GM19023 (cell line): ENCODE results near the gene LOXL1.
"Not testable (repeated sequence)": the region's sequence is repeated elsewhere in the genome, so short reads cannot be mapped to it uniquely, and the experiment has no call there.

Source experiments
- ATAC-seq: cut with Tn5 transposase; IDR thresholded peaks from one replicate; pipeline ENCODE4 v1.9.1; 2021; ENCODE audit warnings: mild to moderate bottlenecking, moderate library complexity; ENCODE audit not compliant: unreplicated experiment

The LOXL1 gene

DNA sequence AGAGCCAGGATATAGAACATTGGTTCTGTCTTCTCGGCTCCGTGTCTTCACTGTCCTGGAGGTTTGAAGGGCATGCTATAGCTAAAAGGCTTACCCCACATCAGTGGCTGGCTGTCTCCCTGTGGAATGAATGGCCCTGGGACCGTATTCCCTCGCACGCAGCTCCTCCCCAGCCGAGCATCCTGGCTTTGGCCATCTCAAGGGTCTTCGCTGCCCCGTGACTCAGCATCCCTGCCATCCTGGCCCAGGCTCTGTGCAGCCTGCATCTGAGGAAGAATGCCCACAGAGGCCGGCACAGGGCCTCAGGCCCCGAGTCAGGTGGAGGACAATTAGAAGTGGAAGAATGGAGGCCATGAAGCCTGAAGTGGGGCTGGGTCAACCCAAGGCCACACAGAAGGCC, 11.0 kb downstream of the LOXL1 start:
- ATAC-seq: no peak

DNA sequence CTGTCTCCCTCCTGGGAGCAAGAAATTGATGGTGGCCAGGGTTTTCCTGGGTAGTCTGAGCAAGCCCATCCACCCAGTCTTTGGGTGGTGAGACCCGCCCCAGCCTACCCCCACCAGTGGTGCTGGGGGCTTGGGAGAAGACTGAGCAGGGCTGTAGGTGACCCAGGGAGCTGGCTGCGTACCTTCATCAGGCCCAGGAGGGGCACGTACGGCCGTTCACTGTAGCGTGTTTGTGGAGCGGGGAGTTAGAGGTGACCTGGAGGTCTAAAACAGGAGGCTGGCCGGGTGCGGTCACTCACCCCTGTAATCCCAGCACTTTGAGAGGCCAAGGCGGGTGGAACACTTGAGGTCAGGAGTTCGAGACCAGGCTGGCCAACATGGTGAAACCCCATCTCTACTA, 11.5 kb downstream of the LOXL1 start:
- no peak for ATAC-seq

DNA sequence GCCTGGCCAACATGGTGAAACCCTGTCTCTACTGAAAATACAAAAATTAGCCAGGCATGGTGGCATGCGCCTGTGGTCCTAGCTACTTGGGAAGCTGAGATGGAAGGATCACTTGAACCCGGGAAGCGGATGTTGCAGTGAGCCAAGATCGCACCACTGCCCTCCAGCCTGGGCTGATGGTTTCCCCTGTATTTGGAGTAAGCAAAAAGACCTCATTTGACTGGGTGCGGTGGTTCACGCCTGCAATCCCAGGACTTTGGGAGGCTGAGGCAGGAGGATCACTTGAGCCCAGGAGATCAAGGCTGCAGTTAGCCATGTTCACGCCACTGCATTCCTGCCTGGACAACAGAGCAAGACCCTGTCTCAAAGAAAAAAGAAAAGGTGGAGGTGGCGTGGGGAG, 12.3 kb downstream of the LOXL1 start:
- not testable (repeated sequence) for ATAC-seq

DNA sequence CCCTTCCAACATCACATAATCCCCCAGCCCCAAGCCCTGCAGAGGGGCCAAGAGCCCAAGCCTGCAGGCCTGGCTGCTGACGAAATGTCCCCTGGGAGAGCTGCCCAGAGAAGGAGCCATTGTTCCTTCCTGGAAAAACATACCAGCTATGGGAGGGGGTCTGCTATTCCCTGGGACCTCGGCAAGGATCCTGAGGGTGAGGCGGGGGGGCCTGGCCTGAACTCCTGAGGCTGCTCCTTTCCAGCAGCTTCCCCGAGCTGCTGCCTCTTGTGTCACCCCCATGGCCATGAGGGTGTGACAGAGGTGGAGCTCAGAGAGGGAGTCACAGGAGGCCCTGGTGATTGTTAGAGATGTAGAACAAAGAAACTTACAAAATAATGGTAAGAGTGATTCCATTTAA, 12.9 kb downstream of the LOXL1 start:
- no peak for ATAC-seq

DNA sequence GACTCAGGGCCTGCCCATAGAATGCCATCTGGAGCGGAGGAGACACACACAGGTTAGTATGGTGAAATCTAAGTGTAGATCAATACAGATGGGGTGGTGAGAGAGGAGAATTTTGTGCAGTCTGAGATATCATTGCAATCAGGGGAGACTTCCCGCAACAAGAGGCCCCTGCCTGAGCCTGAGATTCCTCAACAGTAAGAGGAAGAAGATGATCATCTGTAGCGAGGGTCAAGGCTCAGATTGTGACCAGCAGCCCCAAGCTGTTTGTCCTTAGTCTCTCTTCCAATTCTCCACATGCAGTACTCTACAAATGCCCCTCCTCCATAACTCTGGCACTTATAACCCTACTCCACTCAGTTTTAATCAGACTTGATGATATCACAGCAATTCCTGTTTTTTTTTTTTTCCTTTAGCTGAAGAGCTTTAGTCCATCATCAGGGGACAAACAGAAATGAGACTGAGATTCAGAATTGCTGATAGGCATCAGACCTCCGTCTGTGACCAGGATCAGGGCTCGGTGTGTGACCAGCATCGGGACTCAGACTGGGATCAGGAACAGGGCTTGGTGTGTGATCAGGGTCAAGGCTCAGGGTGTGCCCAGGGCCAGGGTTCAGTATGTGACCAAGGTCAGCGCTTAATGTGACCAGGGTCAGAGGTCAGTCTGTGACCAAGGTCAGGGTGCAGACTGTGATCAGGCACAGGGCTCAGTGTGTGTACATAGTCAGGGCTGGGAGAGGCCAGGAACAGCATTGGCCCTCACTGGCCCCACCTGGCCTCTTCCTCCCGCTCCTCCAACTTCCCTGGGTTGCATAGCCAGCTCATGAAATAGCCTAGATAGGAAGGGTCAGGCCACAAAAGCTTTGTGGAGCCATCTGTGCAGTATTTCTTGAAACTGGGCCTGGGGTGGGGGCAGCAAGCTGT, 14.1 kb downstream of the LOXL1 start:
- ATAC-seq: no peak

DNA sequence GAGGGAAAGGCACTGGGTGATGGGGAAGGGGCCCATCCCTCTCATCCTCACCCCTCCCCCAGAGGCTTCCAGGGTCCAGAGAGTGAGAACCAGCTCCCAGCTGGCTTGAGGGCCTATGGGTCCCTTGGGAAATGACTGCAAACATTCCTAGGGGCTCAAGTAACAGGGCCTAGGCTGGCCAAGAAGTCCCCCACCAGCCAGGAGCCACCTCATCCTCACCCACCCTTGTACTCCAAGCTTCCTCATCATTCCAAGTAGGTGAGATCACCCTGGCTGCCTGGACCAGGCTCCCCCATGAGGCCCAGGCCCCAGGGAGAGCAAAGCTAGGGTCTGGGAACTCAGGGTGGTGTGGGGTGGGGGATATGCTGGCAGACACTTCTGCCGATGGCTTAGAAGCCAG, 14.8 kb downstream of the LOXL1 start:
- no peak for ATAC-seq

DNA sequence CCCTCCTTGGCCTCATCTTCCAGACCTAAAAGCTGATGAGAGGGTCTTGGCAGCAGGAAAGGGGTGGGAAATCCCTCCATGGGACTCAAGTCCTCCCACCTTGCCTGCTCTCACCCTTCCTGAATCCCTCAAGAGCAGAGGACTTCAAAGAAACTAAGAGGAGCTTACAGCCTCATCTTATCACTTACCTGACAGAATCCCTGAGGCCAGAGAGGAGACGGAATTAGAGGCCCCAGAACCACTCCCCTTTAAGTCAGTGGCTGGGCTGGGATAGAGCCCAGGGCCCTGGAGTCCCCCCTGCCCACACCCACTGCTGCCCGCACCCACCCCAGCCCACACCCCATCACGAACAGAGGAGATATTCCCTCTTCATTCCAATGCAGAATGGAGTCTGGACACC, 15.2 kb downstream of the LOXL1 start:
- ATAC-seq: no peak

DNA sequence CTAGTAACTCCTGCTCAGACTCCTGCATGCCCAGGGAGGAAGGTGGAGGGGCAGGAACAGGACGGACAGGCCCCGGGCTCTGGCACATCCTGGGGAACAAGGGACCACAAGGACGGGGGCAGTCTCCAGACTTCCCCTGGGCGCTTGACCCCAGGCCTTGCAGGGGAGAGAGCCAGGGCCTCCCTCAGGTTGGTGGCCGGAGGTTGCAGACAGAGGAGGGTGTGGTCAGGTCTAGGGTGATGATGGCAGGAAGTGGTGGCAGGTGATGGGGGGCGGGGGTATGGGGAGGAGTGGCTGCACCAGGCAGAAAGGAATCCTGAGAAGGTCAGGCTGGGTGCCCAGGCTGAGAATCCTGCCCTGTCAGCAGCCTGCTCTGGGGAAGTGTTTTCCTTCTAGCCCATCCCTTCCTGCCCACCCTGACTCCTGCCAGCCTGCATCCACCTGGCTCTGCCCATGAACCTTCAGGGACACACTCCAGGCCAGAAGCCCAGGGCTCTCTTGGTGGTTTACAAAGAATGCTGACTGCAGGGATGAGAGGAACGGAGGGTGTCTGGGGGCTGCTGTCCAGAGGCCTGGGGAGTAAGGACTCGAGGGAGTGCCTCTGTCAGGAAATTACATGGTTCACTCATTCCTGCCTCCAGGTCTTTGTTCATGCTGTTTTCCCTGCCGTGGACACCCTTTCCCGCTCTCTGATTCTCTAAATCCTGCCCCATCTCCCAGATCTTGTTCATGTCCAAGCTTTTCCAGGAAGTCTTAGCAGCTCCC, 15.8 kb downstream of the LOXL1 start:
- no peak for ATAC-seq

DNA sequence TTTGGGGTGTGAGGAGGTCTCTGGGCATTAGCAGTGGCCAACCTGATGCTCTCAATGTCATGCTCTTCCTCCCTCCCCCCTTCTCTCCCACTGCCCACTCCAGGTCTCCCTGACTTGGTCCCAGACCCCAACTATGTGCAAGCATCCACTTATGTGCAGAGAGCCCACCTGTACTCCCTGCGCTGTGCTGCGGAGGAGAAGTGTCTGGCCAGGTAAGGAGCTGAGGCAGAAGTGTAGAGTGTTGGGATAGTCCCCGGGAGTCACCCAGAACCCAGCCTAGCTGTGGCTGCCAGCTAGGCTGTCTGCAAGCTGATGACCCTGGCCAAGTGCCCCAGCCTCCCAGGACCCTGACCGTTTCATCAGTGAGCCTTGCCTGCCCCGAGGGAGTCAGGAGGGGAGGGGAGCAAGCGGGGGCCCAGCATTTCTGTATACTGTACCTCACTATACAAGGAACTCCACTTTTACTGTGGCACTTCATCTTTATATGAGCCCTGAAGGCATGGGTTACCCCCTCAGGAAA, 16.5 kb downstream of the LOXL1 start:
- no peak for ATAC-seq

DNA sequence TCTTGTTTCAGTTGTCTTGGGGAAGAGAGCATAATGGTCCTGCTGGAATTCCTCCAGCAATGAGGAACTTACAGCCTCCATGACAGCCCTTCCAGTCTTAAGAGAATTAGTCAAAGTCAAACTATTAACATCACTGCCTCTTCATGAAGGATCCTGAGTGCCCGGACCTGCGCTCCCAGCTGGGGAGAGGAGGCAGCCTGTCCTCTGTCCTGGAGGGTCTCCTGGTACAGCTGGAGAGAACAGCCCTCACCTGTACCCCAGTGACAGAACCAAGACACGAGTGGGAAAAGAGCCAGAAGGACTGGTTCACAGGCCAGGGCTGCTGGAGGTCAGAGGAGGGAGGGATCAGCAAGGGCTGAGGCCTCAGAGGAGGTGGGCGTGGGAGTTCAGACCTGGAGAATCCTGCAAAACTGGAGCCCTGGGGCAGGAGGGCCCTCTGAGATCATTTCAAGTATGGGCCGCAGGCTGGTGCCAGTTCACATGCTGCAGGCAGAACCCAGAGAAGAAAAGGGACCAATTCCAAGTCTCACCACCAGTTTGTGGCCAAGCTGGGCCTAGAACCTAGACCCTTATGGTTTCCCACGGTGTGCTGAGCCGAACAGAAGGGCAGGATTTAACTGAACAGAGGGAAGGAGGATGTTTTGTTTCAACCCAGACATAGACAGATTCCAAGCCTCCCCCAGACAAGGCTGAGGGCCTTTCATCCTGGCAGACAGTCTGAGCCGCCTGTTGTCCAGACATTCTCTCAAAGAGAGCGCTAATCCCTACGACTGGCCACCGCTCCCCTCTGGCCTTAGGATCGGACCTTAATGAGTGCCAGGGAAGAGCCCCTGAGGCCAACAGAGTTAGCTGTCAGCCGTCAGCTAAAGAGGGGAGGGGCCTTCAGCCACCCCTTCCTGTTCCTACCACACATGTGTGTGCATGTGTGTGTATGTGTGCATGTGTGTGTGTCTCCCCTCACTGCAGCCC, 18.2 kb downstream of the LOXL1 start:
- no peak for ATAC-seq

DNA sequence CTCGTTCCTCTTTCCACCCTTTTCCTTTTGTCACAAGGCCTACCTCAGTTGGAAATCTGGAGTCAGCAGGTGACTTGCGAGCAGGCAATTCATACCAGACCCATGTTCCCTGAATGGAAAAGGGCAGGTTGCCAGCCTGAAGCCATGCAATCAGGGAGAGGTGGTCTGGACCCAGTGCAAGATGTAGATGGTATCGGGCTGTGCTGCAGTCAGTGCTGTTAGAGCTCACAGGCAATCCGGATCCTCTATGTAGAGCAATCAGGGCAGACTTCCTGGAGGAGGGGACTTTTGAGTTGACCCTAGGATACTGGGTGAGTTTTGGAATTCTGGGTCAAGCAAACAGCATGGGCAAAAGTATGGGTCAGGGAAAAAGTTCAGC, 18.9 kb downstream of the LOXL1 start:
- ATAC-seq: no peak

DNA sequence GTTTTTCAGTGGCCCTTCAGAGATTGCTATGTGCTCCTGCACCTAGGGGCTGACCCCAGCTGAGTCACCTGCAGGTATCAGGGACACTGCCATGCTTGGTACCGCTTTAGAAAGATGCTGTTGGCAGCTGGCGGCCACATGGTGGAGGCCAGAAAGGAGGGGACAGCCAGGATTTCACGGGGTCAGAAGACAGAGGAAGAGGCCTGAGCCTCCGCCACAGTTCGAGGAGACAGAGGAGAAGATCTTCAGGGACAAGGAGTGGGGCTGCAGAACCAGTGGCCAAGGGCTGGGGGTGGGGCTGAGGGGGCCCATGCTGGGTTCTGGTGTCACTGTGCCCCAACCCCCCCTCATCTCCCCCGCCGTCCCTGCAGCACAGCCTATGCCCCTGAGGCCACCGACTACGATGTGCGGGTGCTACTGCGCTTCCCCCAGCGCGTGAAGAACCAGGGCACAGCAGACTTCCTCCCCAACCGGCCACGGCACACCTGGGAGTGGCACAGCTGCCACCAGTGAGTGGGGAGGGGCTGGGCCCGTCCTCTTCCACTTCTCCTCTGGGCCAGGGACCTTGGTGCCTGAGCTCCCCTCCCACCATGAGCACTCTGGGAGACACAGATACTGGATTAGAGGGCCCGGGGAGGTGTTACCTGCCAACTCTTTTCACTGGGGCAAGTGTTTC, 19.9 kb downstream of the LOXL1 start:
- ATAC-seq: no peak

DNA sequence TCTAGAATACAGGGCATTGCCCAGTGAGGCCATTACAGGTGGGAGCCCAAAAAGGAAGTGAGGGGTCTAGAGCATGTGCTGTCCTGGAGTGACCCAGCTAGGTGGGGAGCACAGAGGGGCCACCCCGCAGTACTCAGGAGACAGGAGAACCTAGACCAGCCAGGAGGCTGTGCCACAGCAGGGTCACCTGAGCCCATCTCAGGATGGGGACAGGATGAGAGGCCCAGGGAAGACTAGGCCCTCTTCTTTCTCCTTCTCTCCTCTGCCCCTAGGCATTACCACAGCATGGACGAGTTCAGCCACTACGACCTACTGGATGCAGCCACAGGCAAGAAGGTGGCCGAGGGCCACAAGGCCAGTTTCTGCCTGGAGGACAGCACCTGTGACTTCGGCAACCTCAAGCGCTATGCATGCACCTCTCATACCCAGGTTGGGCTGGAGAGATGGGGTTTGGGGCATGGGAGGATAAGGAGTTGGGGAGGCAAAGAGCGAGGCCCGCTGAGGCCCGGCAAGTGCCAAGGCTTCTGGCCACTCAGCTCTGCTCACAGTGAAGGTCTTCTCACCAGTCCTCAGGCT, 20.6 kb downstream of the LOXL1 start:
- no peak for ATAC-seq

DNA sequence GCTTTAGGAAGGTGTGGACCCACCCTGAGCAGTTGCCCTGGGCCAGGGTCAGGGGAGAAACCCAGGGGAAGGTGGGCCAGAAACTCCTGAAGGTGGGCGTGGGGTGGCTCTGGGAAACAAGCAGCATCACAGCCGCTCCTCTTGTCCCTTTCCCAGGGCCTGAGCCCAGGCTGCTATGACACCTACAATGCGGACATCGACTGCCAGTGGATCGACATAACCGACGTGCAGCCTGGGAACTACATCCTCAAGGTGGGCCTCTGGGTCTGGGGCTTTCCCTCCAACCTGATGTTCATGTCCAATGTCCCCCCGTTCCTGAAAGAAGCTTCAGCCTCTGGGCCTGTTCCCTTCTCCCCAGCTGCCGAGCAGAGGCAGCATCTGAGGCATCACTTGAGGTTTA, 21.4 kb downstream of the LOXL1 start:
- ATAC-seq: no peak

DNA sequence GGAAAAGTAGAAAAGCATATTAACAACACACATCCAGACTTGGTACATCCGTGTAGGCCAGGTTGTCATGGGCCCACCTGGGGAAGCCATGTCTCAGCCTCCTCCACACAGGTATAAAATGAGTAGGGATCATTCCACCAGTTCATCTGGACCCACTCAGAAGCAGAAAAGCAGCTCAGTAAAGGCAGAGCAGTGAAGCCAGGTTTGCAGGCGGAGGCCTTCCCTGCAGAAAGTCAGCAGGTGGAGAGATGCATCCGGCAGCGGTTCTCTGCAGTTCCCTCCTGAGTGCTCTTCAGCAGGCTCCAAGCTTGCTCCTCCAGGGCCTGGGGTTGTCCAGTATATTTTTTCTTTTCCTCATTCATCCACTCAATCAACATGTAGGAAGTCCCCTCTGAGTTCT, 22.1 kb downstream of the LOXL1 start:
- no peak for ATAC-seq

DNA sequence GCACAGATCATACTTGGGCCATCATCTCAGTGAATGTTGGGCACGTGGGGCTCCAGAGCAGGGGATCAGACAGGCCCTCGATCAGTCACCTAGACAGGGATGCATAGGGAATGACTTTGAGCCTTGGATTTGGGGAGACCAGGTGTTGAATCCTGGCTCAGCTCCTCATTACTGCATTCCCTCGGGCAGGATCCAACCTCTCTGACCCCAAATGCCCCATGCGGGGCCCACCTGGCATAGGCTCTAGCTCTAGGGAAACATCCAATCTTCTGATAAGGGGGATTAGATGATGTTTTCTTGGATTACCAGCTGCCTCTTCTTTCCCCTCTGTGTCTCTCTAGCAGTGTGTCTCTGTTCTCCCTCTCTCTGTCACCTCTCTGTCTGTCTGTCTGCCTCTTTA, 22.7 kb downstream of the LOXL1 start:
- ATAC-seq: no peak

DNA sequence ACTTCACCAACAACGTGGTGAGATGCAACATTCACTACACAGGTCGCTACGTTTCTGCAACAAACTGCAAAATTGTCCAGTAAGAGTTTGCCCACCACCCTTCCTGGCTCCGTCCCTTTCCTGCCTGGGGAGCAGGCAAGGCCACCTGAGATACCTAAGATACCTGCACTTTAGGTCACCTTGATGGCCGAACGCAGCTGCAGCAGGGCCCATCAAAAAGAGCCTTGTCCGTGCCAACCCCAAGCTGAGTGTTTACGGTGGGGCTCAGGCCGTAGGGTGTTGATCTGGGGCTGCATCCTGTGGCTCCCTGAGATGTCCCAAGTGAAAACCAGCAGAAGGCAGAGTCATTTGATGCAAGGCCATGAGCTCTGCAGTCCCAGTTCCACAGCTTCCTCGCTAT, 23.2 kb downstream of the LOXL1 start:
- no peak for ATAC-seq

DNA sequence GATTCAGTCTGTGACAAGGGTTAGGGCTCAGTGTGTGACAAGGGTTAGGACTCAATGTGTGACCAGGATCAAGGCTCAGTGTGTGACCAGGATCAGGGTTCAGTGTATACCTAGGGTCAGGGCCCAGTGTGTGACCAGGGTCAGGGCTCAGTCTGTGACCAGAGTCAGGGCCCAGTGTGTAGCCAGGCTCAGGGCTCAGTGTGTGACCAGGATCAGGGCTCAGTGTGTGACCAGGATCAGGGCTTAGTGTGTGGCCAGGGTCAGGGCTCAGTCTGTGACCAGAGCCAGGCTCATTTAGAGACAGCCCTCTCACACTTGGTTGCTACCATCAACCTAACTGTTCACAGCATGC, 24.2 kb downstream of the LOXL1 start:
- no peak for ATAC-seq

DNA sequence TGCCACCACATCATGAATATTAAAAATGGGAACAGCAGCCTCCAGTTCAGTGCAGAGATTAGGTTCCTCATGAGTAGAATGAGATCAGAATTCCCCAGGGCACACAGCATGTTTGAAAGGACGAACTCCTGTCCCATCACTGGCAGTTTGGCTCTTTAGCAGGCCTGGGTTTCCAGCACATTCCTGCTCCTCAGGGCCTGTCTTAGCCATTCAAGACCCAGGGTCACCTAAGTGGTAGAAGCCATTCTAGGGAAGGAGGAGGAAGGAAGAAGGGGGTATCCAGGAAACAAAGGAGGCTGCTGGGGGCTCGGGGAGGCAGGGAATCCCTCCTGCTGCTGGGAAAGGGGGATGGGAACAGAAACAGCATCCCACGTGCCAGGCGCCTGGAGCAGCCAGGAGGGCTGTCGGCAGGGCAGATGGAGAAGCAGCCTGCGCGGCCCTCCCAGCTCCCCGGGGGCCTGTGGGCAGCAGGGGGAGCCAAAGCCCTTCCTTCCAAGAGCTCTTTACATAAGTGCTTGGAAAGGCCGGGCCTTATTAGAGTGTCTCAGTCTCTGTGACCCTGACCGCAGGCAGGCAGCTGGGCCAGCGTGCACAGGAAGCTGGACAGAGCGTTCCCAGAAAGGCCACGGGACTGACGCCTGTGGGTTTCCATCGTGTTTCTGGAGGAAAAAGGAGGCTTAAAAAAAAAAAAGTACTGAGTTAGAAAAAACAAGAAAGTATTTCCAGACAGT, 24.7 kb downstream of the LOXL1 start:
- no peak for ATAC-seq
